GM10248 (cell line): Measurements from ENCODE around the gene FUT1.
A peak's percentile ranks its signal among the peaks of the same experiment; 100 is the strongest.
"Not testable (repeated sequence)": the region's sequence is repeated elsewhere in the genome, so short reads cannot be mapped to it uniquely, and the experiment has no call there.

Source experiments
- CTCF ChIA-PET: fragments of 300-600 bp; sonication (Branson Sonifier 250); formaldehyde crosslinking; extraction: SDS; loops from one replicate; lab custom pipeline; 2021; ENCODE audit warnings: antibody characterized with exemption; lab: Yijun Ruan, JAX
- POLR2A ChIA-PET: fragments of 350-650 bp; sonication (Branson Sonifier 250); formaldehyde crosslinking; extraction: SDS; loops from one replicate; lab custom pipeline; 2020; ENCODE audit warnings: antibody characterized with exemption; lab: Yijun Ruan, JAX
- DNase-seq: peaks from one replicate; pipeline ENCODE4 v3.0.0; 2012; ENCODE audit errors: extremely low spot score
- CTCF ChIP-seq: IDR thresholded peaks from 2 replicates; pipeline ENCODE4 v1.5.1; 2012; ENCODE audit warnings: mild to moderate bottlenecking, low read depth; ENCODE audit errors: extremely low read depth, missing control alignments, control extremely low read depth

Gene FUT1

GRCh38 chr19:48718711-48719231 lies 33.7 kb downstream of the FUT1 start:
- no peak for DNase-seq
- POLR2A ChIA-PET = no interaction called here
- CTCF ChIA-PET = no interaction called here
- no peak for TF ChIP-seq CTCF

GRCh38 chr19:48718106-48718505 lies 34.3 kb downstream of the FUT1 start:
- DNase-seq, POLR2A ChIA-PET, CTCF ChIA-PET: not testable (repeated sequence)

- ChIA-PET POLR2A (interaction anchor here (0.7 kb wide), 1 partner anchor 42 kb away, joined by 3 read pairs; no protein-coding TSS in a partner anchor), CTCF (interaction anchor here (1.3 to 2.9 kb wide), 3 partner anchors 11 to 71 kb away, joined by 3 to 9 read pairs (median 3); partner anchors contain the start of gene CA11)
- no peak for DNase-seq
- no peak for TF ChIP-seq CTCF
Measured at GRCh38 chr19:48716562-48717291, 35.7 kb downstream of the FUT1 start.

- POLR2A ChIA-PET = no interaction called here
- CTCF ChIA-PET = interaction anchor here (1.3 to 2.9 kb wide), 3 partner anchors 12 to 70 kb away, joined by 3 to 9 read pairs (median 3); partner anchors contain the start of gene CA11
- no peak for TF ChIP-seq CTCF
- no peak for DNase-seq
Measured at GRCh38 chr19:48715681-48716171, 36.7 kb downstream of the FUT1 start.

- DNase-seq = no peak
- CTCF ChIA-PET = interaction anchor here (1.0 to 5.1 kb wide), 7 partner anchors 9 to 278 kb away, joined by 3 to 22 read pairs (median 5); partner anchors contain the start of gene GYS1
- POLR2A ChIA-PET = no interaction called here
- TF ChIP-seq CTCF = no peak
Measured at GRCh38 chr19:48714759-48715675, 37.4 kb downstream of the FUT1 start.

- peak; percentile 99 for DNase-seq
- ChIA-PET POLR2A (interaction anchor here (0.5 to 1.2 kb wide), 3 partner anchors 158 to 879 kb away, joined by 3 to 6 read pairs (median 4); partner anchors contain the start of gene PPP1R15A), CTCF (interaction anchor here (1.0 to 5.1 kb wide), 11 partner anchors 10 to 441 kb away, joined by 3 to 22 read pairs (median 4); partner anchors contain the start of genes CA11, GYS1 and HRC)
- TF ChIP-seq CTCF = no peak
Measured at GRCh38 chr19:48713864-48714755, 38.3 kb downstream of the FUT1 start.
